T-helper 2 cell (primary cell): Measurements from ENCODE around the gene SLC4A3.

ENCODE experiments used
- DNase-seq, 5 experiments: peaks; one replicate each; pipeline versions ENCODE4 v3.0.0 to v3.0.0-alpha.2; 2012 to 2022
- total RNA-seq, 2 donors: gene quantifications; one replicate each; lab custom pipeline; 2026; lab: John Stamatoyannopoulos, UW

Gene SLC4A3, protein sequence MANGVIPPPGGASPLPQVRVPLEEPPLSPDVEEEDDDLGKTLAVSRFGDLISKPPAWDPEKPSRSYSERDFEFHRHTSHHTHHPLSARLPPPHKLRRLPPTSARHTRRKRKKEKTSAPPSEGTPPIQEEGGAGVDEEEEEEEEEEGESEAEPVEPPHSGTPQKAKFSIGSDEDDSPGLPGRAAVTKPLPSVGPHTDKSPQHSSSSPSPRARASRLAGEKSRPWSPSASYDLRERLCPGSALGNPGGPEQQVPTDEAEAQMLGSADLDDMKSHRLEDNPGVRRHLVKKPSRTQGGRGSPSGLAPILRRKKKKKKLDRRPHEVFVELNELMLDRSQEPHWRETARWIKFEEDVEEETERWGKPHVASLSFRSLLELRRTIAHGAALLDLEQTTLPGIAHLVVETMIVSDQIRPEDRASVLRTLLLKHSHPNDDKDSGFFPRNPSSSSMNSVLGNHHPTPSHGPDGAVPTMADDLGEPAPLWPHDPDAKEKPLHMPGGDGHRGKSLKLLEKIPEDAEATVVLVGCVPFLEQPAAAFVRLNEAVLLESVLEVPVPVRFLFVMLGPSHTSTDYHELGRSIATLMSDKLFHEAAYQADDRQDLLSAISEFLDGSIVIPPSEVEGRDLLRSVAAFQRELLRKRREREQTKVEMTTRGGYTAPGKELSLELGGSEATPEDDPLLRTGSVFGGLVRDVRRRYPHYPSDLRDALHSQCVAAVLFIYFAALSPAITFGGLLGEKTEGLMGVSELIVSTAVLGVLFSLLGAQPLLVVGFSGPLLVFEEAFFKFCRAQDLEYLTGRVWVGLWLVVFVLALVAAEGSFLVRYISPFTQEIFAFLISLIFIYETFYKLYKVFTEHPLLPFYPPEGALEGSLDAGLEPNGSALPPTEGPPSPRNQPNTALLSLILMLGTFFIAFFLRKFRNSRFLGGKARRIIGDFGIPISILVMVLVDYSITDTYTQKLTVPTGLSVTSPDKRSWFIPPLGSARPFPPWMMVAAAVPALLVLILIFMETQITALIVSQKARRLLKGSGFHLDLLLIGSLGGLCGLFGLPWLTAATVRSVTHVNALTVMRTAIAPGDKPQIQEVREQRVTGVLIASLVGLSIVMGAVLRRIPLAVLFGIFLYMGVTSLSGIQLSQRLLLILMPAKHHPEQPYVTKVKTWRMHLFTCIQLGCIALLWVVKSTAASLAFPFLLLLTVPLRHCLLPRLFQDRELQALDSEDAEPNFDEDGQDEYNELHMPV
- total RNA-seq: 0 to 0.27 reads per million in 2 donors

DNA sequence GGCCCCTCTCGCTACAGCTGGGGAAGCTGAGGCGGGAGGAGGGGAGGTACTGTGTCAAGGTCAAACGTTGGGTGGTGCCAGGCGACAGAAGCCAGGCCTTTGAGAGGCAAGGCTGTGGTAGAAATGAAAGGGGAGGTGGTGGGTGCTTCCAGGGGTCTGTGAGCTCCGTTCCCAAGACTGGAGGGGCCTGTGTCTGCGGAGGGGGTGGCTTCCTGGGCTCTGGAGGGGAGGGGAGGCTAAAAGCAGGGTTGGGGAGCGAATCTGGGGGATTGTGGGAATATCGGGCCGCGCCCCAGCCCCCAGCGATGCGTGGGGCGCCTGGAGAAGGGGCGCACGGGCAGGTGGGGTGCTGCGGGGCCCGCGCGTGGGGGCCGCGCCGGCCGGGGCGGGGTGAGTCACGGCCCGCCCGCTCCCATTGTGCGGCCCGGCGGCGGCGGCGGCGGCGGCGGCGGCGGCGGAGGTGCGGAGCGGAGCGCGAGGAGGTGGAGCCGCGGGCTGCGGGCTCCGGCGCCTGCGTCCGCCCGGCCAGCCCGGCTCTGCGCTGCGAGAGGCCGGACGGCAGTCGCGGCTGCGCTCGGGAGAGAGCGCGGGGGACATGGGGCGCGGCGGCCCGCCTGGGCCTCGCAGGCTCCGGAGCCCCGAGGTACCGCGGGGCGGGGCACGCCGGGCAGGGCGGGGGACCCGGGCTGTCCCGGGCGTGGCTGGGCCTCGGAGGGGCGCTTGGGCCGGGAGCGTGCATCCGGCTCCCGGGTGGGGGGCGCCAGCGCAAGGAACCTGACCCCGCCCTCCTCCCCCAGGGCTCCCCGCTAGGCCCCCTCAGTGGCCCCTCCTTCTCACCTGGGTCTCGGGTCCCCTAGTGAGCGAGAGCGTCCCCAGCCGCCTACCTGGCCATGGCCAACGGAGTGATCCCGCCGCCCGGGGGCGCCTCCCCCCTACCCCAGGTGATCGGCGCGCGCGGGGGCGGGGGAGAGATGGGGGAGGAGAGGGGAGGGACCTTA is at the start of gene SLC4A3:
Gene SLC4A3 (plus strand): TSS at position 528 of the 998 bp plus-strand sequence. CDS start 363 bp downstream, at position 891.
- DNase-seq: peak in 1 of 5 experiments; percentile 5

DNA sequence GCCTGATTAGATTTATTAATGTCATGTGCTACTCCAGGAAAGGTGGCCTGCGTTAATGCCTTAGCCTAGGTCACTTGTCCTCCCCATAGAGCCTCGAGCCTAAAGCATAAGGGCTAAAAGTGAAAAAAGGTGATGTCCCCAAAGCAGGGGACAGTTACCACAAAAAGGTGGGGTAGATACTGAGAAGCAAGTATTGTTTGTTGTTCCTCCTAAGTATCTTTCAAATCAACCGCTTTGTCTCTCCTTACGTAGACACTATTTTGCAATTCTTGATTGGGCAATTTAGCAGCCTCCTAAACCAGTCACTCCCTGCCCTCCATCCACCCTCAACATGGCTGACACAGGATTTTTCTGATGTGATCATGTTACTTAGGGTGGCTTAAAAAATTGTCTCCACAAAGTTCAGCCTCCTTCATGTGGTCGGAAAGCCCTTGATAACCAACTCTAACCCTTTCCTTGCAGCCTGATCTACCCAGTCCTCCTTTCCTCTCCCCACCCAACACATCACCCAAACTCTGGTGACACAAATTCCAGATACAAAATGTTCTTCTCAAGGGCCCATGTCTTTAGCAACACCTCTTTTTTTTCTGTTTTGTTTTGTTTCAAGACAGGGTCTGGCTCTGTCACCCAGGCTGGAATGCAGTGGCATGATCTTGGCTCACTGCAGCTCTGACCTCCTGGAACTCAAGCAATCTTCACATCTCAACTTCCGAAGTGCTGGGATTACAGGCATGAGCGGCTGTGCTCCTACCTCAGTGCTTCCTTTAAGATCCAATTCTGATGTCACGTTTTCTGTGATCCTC is 48.4 kb upstream of the SLC4A3 start:
- DNase-seq: no peak

DNA sequence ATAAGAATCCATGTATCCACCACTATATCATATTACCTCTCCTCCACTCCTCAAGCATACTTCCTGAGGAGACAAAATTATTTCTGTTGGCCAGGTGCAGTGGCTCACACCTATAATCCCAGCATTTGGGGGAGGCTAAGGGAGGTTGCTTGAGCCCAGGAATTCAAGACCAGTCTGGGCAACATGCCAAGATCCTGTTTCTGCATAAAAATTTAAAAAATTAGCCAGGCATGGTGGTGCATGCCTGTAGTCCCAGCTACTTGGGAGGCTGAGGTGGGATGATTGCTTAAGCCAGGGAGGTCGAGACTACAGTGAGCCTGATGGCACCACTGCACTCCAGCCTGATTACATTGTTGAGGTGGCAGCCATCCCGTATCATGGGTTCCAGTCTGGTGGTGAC is 46.1 kb upstream of the SLC4A3 start:
- DNase-seq: no peak

DNA sequence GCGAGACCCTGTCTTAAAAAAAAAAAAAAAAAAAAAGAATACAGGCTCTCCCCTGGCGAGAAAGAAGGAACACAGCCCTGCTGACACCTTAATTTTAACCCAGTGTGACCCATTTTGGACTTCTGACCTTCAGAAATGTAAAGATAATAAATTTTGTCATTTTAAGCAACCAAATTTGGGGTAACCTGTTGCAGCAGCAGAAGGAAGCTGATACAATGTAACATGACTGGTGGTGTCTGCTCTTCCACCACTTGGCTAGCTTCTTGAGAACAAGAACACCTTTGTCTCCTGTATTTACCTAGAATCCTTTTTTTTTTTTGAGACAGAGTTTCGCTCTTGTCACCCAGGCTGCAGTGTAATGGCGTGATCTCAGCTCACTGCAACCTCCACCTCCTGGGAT is 36.3 kb upstream of the SLC4A3 start:
- DNase-seq: no peak

DNA sequence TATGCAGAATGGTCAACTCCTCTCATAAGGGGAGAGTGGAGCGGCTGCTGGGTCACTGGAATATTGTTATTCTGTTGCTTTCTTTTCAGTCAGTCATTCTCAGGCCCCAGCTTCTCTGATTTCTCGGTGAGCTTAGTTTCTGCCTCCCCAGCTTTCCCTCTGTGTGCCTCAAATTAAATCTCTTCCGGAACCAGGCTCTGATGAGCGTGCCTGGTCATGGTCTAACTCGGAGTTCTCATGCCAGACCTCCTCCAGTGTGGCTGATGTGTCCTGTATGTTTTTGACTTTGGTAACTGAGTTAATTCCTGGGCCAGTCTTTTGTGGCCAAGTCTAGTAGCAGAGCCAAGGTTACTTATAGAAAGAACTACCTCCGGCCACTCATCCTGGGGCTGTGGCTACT is 34.7 kb upstream of the SLC4A3 start:
- no peak for DNase-seq

DNA sequence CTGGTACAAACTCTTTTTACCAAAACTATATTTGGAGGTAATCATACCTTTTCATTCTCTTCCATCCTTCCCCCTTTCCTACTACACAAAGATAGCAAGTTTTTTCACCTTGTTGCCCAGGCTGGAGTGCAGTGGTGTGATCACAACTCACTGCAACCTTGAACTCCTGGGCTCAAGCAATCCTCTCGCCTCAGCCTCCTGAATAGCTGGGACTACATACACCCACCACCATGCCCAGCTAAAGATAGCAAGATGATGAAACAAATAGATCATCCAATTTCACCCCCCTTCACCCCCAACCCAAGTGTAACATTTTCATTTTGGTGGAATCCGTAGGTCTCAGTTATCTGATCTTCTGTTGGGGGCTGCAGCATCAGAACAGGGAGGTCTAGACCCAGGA is 34.3 kb upstream of the SLC4A3 start:
- no peak for DNase-seq

DNA sequence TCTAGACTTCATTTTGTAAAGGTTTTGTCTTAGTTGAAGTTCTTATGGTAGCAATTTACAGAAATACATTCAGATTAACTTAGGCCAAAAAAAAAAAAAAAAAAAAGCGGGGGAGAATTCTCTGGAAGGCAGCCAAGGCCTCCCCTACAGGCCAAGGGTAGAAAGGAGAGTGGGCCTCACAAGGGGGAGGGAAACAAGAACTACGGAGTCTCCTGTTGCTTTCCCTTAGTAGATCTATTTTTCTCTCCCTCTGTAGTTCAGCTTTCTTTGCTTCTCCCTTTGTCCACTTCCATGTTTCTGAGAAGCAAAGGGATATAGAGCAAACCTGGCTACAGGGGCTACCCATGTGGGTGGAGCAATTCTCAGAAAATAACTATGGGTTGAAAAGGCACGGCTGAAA is 32.2 kb upstream of the SLC4A3 start:
- DNase-seq: no peak

DNA sequence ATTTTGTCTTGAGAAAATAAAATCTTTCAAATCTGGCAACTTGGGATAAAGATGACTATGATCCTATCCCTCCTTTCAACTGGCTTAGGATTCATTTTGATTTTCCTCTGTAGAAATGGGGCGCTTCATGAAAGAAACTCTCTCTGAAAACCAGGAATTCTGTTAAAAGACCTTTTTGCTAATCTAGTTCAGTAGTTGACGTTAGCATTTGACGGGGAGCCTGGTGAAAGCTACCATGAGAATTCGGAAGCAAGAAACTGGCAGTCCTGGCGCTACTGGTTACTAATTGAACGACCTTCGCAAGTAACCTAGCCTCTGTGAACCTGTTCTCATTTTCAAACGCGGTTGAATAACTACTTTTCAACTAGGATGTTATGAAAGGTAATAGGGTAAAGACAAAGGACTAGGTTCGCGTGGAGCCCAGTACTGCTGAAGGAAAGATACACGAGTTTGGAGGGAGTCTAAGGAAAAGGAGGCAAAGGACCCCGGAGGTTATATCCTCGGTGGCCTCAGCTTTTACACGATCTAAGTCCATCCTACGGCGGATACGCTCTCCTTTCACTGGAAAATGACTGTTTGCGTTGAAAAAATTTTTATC is 30.4 kb upstream of the SLC4A3 start:
- no peak for DNase-seq

DNA sequence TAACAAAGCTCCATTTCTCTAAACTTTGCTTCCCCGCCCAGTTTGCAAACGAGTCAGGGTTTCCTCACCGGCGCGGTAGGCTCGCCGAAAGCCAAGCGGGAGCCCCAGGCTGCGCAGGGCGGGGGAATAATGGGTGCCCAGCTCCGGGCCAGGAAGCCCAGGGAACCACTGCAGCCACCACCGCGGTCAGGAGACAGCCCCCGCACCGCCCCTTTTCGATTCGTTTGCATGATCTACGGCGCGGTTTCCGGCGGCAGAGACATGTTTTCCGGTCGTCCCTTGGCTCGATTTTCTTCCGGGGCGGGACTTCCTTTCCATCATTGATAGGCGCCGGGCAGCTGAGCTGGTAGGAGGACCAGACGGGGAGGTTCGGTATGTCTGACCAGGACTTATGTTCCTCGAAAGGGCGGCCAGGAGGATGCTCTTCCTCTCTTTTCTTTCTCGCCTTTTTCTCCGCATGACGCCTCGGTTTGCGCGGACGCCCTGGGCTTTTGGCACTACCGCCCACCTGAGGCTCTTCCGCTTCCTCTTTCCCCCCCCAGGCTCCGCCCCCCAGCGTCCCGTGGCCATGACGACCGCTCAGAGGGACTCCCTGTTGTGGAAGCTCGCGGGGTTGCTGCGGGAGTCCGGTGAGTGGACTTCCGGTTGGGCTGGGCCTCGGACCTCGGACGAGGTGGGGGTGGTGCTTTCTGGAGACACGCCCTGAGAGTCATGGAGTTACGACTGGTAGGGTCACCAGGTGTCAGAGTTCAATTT is 29.7 kb upstream of the SLC4A3 start, which contains the start of gene STK11IP:
Gene STK11IP (plus strand): TSS at position 306 of the 756 bp plus-strand sequence. CDS start 263 bp downstream, at position 569.
- DNase-seq: peak; percentile 72 to 96 (median 85)

DNA sequence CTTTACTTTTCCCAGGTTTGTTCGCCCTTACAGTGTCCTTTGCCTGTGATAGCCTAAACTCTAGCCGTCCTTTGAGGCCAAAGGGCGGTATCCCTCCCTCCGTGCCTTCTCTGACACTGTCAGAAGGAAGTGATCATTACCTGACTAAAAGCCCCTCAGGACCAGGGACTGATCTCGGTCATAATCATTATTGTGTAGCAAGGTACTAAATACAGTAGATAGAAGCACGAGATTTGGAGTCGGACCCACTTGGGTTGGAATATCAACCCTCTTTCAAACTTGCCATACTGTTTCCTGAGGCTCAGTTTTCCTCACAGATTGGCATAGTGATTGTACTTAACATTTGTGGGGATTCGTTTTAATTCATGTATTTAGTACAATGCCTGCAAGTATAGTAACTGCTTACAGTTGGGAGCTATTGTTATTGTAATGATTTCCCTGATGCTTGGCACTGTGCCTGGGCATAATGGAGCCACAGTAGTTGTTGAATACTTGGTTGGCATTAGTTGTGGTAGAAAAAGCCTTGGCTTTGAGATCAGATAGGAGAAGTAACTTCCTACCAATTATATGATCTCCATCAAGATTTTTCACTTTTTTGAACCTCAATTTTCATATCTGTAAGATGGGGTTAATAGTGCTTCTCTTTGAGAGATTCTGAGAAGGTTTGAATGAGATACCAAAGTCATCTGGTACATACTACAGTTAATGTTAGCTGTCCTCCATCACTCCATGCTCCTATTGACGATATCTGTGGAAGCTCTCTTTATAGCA is 28.9 kb upstream of the SLC4A3 start:
- no peak for DNase-seq

DNA sequence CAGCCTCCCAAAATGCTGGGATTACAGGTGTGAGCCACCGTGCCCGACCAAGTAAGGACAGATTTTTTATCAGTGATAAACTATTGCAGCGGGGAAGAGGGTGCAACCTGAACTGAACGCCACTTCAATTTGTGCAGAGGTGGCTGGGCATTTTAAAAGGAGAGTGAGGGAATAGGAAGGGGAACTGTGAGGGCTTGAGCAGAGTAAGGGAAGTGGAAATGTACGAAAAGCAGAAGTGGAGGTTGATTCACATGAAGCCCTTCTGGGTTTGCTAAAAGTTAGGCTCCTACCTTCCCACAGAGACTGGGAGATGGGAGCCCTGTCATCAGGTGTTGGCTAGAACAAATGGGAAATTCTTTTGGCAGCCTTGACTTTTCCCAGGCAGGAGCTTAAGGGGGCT is 23.7 kb upstream of the SLC4A3 start:
- no peak for DNase-seq

DNA sequence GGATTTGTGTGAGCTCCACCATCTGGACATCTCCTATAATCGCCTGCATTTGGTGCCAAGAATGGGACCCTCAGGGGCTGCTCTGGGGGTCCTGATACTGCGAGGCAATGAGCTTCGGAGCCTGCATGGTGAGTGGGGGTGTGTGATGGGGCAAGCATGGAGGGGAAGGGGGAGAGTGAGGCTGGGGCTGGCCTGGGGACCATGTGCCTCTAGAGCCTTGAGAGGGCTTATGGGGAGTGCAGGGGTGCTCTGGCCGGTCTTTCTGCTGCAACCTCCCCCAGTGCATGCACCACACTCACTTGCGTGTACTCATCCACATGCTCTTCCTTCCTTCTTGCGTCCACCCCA is 21.8 kb upstream of the SLC4A3 start:
- no peak for DNase-seq

DNA sequence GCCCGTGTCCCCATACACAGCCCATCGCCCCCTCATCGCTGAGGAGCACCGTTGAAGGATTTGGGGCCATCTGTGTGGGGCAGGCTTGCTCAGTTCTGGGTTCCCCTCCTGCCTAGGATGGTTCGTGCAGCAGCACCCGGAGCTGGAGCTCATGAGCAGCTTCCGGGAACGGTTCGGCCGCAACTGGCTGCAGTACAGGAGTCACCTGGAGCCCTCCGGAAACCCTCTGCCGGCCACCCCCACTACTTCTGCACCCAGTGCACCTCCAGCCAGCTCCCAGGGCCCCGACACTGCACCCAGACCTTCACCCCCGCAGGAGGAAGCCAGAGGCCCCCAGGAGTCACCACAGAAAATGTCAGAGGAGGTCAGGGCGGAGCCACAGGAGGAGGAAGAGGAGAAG is 19.5 kb upstream of the SLC4A3 start:
- no peak for DNase-seq

DNA sequence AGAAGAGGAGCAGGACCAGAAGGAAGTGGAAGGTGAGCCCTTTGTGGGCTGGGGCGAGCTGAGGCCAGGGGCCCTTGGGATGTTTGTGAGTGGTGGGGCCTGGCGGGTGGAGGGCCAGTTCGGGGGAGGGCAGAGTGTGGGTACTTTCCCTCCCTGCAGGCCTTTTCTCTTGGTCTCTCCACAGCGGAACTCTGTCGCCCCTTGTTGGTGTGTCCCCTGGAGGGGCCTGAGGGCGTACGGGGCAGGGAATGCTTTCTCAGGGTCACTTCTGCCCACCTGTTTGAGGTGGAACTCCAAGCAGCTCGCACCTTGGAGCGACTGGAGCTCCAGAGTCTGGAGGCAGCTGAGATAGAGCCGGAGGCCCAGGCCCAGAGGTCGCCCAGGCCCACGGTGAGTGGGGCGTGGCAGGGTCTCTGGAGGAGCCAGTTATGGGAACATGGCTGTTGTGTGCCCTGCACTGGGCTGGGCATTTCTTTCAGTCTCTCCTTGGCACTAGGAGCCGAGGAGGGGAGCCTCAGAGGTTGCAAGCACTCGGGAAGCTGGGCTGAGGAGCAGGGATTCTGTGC is 18.9 kb upstream of the SLC4A3 start:
- no peak for DNase-seq

DNA sequence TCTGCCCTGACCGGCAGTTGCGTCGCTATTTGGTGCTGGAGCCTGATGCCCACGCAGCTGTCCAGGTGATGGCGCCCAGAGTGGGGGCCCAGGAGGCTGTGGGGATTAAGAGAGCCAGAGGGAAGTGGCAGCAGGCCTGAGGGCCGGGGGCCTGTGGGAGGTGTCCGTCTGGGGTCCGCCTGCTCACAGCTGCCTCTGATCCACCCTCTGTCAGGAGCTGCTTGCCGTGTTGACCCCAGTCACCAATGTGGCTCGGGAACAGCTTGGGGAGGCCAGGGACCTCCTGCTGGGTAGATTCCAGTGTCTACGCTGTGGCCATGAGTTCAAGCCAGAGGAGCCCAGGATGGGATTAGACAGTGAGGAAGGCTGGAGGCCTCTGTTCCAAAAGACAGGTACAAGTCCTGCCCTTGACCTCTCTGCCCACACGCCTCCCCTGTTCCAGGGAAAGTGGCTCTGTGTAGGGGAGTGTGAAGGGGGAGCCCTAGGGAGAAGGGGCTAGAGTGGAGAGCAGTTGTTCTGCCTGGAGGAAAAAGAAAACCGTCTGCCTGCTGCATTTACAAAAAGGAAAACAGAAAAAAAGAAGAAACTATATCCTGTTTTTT is 18.2 kb upstream of the SLC4A3 start:
- DNase-seq: no peak

DNA sequence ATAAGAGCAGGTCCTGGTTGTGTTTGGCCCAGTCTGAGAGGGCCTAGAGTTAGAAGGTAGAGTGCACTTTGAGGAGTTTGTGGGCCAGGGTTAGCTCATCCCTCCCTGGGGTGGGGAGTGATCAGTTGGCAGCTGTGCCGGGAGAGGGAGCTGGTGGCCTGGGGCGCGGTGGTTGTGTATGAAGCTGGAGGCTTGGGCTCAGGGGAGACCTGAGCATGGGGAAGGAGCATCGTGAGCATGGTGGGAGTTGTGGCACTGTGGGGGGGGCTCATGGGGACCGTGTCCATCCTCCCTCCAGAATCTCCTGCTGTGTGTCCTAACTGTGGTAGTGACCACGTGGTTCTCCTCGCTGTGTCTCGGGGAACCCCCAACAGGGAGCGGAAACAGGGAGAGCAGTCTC is 16.1 kb upstream of the SLC4A3 start:
- no peak for DNase-seq

DNA sequence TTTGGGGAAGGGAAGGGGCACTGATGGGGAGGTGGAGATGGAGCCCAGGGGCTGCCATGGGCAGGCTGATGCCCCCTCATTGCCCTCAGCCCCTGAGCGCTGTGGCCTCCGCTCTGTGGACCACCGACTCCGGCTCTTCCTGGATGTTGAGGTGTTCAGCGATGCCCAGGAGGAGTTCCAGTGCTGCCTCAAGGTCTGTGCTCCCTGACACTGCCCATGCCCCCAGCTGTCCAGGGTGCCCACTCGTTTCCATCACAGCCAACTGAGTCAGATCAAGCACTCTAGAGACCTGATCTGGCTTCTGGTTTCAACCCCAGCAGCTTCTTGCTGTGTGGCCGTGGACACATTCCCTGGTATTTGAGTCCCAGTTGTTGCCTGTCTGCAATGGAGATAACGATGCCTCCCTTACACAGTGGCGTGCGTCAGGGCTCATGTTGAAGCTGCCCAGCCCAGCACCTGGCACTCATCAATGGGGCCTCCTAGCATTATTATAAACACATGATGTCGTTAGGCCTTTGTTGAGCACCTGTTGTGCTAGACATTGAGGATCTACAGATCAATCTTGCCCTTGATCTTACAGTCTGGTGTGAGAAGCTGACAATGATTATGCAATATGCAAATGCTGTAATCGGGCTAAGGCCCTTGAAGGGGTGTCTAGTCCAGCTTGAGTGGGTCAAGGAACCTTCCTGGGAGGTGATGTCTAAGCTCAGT is 15.4 kb upstream of the SLC4A3 start:
- DNase-seq: no peak
